Neuron (in vitro differentiated cells): ENCODE measurements around the gene MIB1.
"Not testable (repeated sequence)": the region's sequence is repeated elsewhere in the genome, so short reads cannot be mapped to it uniquely, and the experiment has no call there.

ENCODE experiments used
- H2AFZ ChIP-seq: one replicate; pipeline ENCODE4 v1.6.1; 2013; ENCODE audit warnings: low read depth, mild to moderate bottlenecking, inconsistent platforms, low read length, moderate library complexity
- H3K27me3 ChIP-seq: one replicate; pipeline ENCODE4 v1.6.1; 2013; ENCODE audit warnings: low read length; ENCODE audit not compliant: insufficient read depth
- H3K36me3 ChIP-seq: one replicate; pipeline ENCODE4 v1.6.1; 2013; ENCODE audit warnings: low read length; ENCODE audit not compliant: insufficient read depth
- H3K4me1 ChIP-seq: one replicate; pipeline ENCODE4 v1.6.1; 2013; ENCODE audit warnings: low read length; ENCODE audit not compliant: insufficient read depth
- H3K4me3 ChIP-seq: 2 replicates; pipeline ENCODE4 v1.5.1; 2013; ENCODE audit warnings: mild to moderate bottlenecking, low read length, moderate library complexity
- H3K9me3 ChIP-seq: one replicate; pipeline ENCODE4 v1.6.1; 2013; ENCODE audit warnings: low read length

Gene MIB1

DNA sequence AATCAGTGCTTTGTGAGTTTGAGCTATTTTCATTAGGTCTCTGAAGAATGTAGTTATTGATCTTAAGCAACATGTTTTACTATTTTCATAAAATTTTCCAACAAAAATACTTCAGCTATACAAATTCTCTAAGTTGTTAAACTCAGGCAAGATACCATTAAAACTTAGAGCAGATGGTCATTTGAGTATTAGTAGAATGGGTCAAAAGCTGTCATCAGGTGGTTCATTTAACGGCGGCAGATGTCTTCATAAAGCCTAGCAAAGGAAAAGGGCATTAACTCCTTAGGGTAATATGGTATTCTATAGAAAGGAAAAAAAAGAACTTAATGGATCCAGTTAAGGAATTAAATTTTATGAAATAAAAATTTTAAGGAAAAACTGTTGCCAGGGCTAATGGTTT is 19.2 kb downstream of the MIB1 start:
- no peak overlapping the region for H3K4me3 ChIP-seq
- no peaks in the 10 kb centered on the region for H3K9me3 ChIP-seq

DNA sequence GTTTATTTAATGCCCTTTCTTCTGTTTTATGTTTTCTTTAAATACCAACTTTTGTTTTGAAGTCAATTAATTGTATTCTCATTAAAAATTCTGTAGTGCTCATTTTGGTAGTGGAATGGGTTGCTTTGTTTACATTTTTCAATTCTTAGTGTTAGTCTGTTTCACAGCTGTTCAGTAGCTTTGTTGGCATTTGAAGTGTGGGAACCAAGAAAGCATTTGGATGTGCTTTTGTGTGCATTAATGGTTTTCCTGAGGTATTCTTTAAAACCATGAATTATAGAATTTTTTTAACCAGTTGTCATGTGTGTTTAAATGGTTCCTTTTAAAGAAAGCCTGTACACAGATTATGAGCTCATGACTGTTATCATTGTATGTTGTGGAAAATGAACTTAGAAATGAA is 19.7 kb downstream of the MIB1 start:
- H3K36me3 ChIP-seq = no peaks in the 10 kb centered on the region
- H3K4me1 ChIP-seq = peaks cover 39% of the 10 kb centered on the region
- H3K27me3 ChIP-seq = no peaks in the 10 kb centered on the region
- H3K9me3 ChIP-seq = no peaks in the 10 kb centered on the region
- H2AFZ ChIP-seq = no peak overlapping the region
- H3K4me3 ChIP-seq = no peak overlapping the region

More for the DNA sequence above, 19.2 kb downstream of the MIB1 start:
- no peaks in the 10 kb centered on the region for H3K36me3 ChIP-seq
- H3K4me1 ChIP-seq = peaks cover 39% of the 10 kb centered on the region
- H2AFZ ChIP-seq = no peak overlapping the region
- H3K27me3 ChIP-seq = no peaks in the 10 kb centered on the region

DNA sequence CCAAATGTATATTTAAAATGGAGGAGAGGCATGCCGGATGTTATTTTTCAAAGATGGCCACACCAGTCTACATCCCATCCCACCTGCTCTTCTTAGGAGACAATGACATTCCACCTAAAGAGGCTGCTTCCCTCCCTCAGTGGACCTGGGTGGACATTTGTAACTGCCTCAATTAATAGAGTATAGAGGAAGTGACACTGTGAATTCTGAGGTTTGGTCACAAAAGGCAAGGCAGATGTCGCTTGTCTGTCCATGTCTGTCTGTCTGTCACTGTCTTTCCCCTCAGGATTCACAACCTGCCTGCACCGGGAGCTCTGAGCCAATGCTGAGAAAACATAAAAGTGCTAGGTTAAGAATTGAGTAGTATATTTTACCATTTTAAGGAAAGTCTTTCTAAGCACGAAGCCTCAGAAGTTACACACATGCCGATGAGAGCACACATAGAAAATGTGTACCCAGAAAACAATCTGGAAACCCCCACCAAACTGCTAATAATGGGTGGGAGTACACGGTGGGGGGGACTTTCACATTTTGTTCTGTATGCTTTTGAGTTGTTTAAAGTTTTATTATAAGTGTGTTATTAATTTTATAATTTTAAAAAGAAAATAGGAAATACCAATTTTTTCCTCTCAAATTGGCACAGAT is 21.0 kb downstream of the MIB1 start:
- no peaks in the 10 kb centered on the region for H3K27me3 ChIP-seq
- peaks cover 10% of the 10 kb centered on the region for H3K36me3 ChIP-seq
- H3K9me3 ChIP-seq = no peaks in the 10 kb centered on the region
- no peak overlapping the region for H2AFZ ChIP-seq
- peaks cover 39% of the 10 kb centered on the region for H3K4me1 ChIP-seq
- H3K4me3 ChIP-seq = no peak overlapping the region

DNA sequence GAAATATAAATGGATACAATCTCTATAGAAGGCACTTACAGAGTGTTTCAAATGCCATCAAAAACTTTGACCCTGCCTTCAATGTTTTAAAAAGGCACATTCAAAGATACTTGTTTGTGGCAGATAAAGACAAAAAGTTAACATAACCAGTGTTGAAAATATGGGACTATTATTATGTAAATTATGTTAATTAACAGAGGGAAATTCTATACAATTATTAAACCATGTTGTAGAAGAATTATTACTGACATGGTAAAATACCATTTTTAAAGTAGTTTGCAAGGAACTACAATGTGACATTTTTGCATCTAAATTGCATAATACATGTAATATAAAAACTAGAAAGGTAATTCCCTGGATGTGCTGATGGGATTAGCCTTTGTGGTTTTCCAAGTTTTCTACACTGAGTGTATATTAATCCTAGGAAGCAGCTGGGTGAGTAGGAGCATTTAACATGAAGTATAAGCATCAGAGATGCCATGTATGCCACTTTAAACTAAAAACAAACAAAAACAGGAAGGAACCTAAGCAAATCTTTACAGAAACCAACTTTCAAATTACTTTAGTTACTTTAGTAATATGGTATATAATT is 21.7 kb downstream of the MIB1 start:
- H3K9me3 ChIP-seq = no peaks in the 10 kb centered on the region
- peaks cover 17% of the 10 kb centered on the region for H3K36me3 ChIP-seq
- no peak overlapping the region for H2AFZ ChIP-seq
- H3K4me3 ChIP-seq = no peak overlapping the region
- H3K27me3 ChIP-seq = no peaks in the 10 kb centered on the region
- peaks cover 39% of the 10 kb centered on the region for H3K4me1 ChIP-seq

DNA sequence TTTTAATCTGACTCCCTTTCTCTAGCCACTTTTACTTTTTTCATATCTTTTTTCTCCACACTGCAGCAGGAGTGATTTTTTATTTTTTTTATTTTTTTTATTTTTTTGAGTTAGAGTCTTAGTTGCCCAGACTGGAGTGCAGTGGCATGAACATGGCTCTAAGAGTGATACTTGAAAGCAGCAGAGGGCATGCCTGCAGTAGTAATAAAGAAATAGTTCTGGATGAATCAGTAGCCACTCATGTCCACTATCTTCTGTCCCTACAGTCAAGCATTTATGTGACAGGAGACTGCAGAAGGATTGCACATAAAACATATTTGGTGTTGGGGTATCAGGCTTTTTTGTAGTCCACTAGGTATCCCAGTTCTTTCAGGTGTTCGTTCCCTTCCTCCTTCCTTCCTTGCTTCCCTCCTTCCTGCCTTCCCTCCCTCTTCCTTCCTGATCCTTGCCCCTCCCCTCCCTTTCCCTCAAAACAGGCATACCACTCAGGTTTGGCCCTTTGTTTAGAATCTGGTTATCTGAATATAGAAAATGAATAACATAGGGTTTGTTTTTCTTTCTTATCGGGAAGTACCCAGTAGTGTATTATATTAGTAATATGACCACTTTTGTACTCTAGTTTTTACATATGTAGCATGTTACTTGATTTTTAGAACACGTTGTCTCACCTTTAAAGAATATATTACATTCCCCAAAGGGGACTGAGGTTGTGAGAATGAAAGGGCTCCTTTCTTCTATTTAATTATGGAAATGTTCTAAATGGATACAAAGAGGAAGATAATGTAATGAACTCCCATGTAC is 23.5 kb downstream of the MIB1 start:
- H3K27me3 ChIP-seq = no peaks in the 10 kb centered on the region
- peaks cover 39% of the 10 kb centered on the region for H3K4me1 ChIP-seq
- H3K9me3 ChIP-seq = no peaks in the 10 kb centered on the region
- no peak overlapping the region for H2AFZ ChIP-seq
- no peak overlapping the region for H3K4me3 ChIP-seq
- H3K36me3 ChIP-seq = peaks cover 30% of the 10 kb centered on the region

DNA sequence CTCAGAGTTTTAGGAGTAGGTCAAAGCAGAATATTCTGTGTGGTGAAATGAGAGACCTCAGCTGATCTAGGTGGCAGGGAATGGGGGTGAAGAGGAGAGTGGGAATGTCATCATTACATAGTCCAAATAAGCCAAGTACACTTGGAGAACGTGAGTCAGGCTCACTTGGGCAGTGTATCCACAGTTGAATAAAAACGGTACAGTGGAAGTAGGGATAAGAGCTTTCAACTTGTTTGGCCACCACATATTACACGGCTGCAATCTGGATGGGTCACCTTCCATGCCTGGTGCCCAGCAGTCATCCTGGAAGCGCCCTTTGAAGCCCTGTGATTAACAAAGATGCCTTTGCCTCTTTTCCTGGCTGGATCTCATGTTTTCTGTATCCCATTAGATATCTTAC is 28.6 kb downstream of the MIB1 start:
- no peak overlapping the region for H3K4me3 ChIP-seq
- H3K4me1 ChIP-seq = no peaks in the 10 kb centered on the region
- H3K27me3 ChIP-seq = no peaks in the 10 kb centered on the region
- H3K36me3 ChIP-seq = peaks cover 68% of the 10 kb centered on the region
- no peaks in the 10 kb centered on the region for H3K9me3 ChIP-seq
- no peak overlapping the region for H2AFZ ChIP-seq

DNA sequence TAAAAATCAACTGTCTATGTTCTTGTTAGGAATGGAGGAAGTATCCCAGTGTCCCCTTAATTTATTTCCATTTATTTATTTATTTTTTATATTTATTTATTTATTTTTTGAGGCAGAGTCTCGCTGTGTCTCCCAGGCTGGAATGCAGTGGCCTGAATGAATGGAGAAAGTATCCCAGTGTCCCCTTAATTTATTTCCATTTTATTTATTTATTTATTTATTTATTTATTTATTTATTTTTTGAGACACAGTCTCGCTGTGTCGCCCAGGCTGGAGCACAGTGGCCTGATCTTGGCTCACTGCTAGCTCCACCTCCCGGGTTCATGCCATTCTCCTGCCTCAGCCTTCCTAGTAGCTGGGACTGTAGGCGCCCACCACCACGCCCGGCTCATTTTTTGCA is 34.1 kb downstream of the MIB1 start:
- no peak overlapping the region for H3K4me3 ChIP-seq
- H3K27me3 ChIP-seq = no peaks in the 10 kb centered on the region
- H3K36me3 ChIP-seq = peaks cover 72% of the 10 kb centered on the region
- peaks cover 2% of the 10 kb centered on the region for H3K9me3 ChIP-seq
- H2AFZ ChIP-seq = no peak overlapping the region
- no peaks in the 10 kb centered on the region for H3K4me1 ChIP-seq

DNA sequence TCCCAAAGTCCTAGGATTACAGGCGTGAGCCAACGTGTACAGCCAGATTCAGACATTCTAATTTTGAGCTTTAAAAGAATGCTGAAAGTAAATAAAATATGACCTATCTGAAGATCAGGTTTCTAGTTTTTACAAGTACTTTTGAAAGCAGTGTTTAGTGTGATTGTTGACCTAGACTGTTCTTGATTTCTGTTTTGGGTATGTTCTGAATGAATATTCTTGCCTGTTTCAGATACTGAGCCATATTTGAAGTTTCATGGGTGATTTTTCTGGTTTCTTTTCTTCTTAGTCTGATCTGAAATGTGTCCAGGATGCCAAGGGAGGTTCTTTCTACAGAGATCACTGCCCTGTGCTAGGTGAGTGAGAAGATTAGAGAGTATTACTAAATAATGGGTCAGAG is 37.2 kb downstream of the MIB1 start:
- Histone ChIP-seq H2AFZ (no peak overlapping the region), H3K9me3 (peaks cover 2% of the 10 kb centered on the region), H3K4me3 (no peak overlapping the region), H3K27me3 (no peaks in the 10 kb centered on the region), H3K36me3 (peaks cover 72% of the 10 kb centered on the region), H3K4me1 (no peaks in the 10 kb centered on the region)

DNA sequence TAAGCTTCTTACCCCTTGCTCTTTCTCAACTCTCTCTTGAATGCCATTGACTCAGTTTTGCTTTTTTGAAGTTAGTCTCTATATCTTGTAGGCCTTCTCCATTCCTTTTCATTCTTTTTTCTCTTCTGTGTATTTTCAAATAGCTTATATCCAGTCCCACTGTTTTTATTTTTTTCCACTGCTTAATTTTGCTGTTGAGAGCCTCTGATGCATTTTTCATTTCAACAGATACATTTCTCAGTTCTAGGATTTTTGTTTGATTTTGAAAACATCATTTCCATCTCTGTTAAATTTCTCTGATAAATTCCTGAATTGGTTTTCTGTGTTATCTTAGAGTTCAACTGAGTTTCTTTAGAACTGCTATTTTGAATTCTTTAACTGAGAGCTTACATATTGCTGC is 45.9 kb downstream of the MIB1 start:
- peaks cover 12% of the 10 kb centered on the region for H3K9me3 ChIP-seq
- peaks cover 76% of the 10 kb centered on the region for H3K36me3 ChIP-seq
- no peak overlapping the region for H2AFZ ChIP-seq
- no peaks in the 10 kb centered on the region for H3K4me1 ChIP-seq
- no peaks in the 10 kb centered on the region for H3K27me3 ChIP-seq
- H3K4me3 ChIP-seq = no peak overlapping the region

DNA sequence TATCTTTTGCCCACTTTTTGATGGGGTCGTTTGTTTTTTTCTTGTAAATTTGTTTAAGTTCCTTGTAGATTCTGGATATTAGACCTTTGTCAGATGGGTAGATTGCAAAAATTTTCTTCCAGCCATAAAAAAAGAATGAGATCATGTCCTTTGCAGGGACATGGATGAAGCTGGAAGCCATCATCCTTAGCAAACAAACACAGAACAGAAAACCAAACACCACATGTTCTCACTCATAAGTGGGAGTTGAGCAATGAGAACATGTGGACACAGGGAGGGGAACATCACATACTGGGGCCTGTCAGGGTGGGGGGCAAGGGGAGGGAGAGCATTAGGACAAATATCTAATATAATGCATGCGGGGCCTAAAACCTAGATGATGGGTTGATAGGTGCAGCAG is 55.5 kb downstream of the MIB1 start:
- H3K4me3 ChIP-seq, H3K9me3 ChIP-seq, H3K4me1 ChIP-seq, H2AFZ ChIP-seq, H3K27me3 ChIP-seq: not testable (repeated sequence)
- peaks cover 47% of the 10 kb centered on the region for H3K36me3 ChIP-seq

DNA sequence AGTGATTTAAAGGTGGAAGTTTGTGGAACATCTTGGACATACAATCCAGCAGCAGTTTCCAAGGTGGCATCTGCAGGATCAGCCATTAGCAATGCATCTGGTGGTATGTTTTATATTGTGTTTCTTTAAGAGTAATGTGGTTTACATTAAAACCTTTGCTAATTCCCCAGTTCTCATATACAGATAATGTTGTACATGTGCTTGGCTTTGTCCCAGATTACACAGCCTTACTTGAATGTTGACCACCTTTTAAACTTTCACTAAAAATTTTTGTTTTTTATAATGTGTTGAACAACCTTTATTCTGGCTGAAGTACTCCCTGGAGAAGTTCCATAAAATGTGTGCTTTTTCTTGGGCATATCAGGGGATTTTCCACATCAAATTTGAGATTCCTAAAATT is 57.5 kb downstream of the MIB1 start:
- no peaks in the 10 kb centered on the region for H3K4me1 ChIP-seq
- no peak overlapping the region for H2AFZ ChIP-seq
- no peaks in the 10 kb centered on the region for H3K9me3 ChIP-seq
- no peak overlapping the region for H3K4me3 ChIP-seq
- H3K36me3 ChIP-seq = peaks cover 53% of the 10 kb centered on the region
- no peaks in the 10 kb centered on the region for H3K27me3 ChIP-seq

DNA sequence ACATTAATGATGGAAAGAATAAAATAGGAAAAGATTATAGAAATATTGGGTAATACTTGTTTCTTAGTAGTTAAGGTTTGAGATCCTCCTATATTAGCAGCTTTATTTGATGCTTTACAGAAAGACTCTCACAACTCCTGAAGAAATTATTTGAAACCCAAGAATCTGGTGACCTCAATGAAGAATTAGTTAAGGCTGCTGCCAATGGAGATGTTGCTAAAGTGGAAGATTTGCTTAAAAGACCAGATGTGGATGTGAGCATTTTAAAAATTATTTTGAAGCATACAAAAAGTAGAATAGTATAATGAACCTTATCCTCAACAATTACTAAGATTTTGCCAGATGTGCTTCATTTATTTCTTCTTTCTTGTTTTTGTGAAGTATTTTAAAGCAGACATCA is 59.1 kb downstream of the MIB1 start:
- Histone ChIP-seq H3K27me3 (no peaks in the 10 kb centered on the region), H3K4me1 (no peaks in the 10 kb centered on the region), H3K9me3 (no peaks in the 10 kb centered on the region), H3K4me3 (no peak overlapping the region), H3K36me3 (peaks cover 64% of the 10 kb centered on the region), H2AFZ (no peak overlapping the region)

DNA sequence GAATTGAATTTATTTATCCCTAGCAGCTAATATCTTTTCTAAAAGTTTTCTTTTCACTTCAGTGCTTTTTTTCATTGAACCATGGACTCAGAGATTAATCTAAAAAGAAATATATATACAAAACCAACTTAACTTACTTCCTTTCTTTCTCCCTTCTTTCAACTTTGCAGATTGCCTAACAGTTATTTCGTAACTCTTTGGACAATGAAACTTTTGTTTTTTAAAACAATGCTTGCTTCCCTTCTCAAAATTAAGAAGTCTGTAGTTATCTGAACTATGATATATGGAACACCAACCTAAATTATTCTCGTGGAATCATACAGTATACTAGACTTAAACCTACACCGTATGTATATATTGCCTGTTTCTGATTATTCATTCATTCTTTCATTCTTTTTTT is 62.9 kb downstream of the MIB1 start:
- Histone ChIP-seq H3K4me3 (no peak overlapping the region), H2AFZ (no peak overlapping the region), H3K4me1 (no peaks in the 10 kb centered on the region), H3K27me3 (no peaks in the 10 kb centered on the region), H3K9me3 (peaks cover 1% of the 10 kb centered on the region), H3K36me3 (peaks cover 86% of the 10 kb centered on the region)
